Kidney epithelial cell (primary cell): ENCODE measurements around the gene SEZ6L2. TPM values are rescaled to one million over a fixed set of nuclear protein-coding genes. Genes with fewer than 3 reads are reported as not detected.

Experiments
- DNase-seq: peaks from one replicate; pipeline ENCODE4 v3.0.0-alpha.2; 2010; ENCODE audit warnings: low read depth
- H3K27me3 ChIP-seq: 2 replicates; pipeline ENCODE4 v1.6.0; 2011; ENCODE audit warnings: low read length; ENCODE audit not compliant: control insufficient read depth, insufficient read depth
- H3K36me3 ChIP-seq: 2 replicates; pipeline ENCODE4 v1.5.1; 2011; ENCODE audit warnings: low read length; ENCODE audit not compliant: control insufficient read depth, insufficient read depth
- H3K4me3 ChIP-seq: 2 replicates; pipeline ENCODE4 v1.5.1; 2011; ENCODE audit warnings: low read depth, mild to moderate bottlenecking, control low read depth, low read length
- CTCF ChIP-seq: IDR thresholded peaks from 2 replicates; pipeline ENCODE4 v1.5.1; 2011; ENCODE audit warnings: mild to moderate bottlenecking, moderate library complexity, low read length, control low read depth, inconsistent platforms; ENCODE audit not compliant: insufficient read depth, poor library complexity, severe bottlenecking
- total RNA-seq: library from RNA; depleted of rRNA; stranded (reverse); fragments of >200 nt; gene quantifications from 2 replicates; pipeline ENCODE4 v1.2.3, GENCODE V29; 2015

The SEZ6L2 gene
- total RNA-seq, 1 donor from 2014 or later, result 26.2 TPM

GRCh38 chr16:29848420-29849297, 50.7 kb downstream of the SEZ6L2 start:
- Histone ChIP-seq H3K4me3 (no peak overlapping the region), H3K36me3 (no peaks in the 10 kb centered on the region), H3K27me3 (no peaks in the 10 kb centered on the region)
- peak; percentile 93 for TF ChIP-seq CTCF
- no peak for DNase-seq

- no peak for TF ChIP-seq CTCF
- DNase-seq, result no peak
- Histone ChIP-seq H3K27me3 (no peaks in the 10 kb centered on the region), H3K36me3 (peaks cover 4% of the 10 kb centered on the region), H3K4me3 (no peak overlapping the region)
These were observed 53.7 kb downstream of the SEZ6L2 start for GRCh38 chr16:29845656-29846055.

- Histone ChIP-seq H3K4me3 (no peak overlapping the region), H3K27me3 (no peaks in the 10 kb centered on the region), H3K36me3 (peaks cover 4% of the 10 kb centered on the region)
- DNase-seq, result no peak
- TF ChIP-seq CTCF, result no peak
These were observed 54.6 kb downstream of the SEZ6L2 start for GRCh38 chr16:29844575-29845331.

GRCh38 chr16:29843931-29844330, 55.4 kb downstream of the SEZ6L2 start:
- DNase-seq, result no peak
- Histone ChIP-seq H3K36me3 (peaks cover 4% of the 10 kb centered on the region), H3K4me3 (no peak overlapping the region), H3K27me3 (no peaks in the 10 kb centered on the region)
- TF ChIP-seq CTCF, result no peak

- Histone ChIP-seq H3K36me3 (peaks cover 4% of the 10 kb centered on the region), H3K4me3 (no peak overlapping the region), H3K27me3 (no peaks in the 10 kb centered on the region)
- TF ChIP-seq CTCF, result no peak
- no peak for DNase-seq
These were observed 56.5 kb downstream of the SEZ6L2 start for GRCh38 chr16:29842732-29843346.
